Epithelial cell of proximal tubule (primary cell): ENCODE data around the gene IP6K3. TPM values are rescaled to one million over a fixed set of nuclear protein-coding genes. Genes with fewer than 3 reads are reported as not detected.

Experiments used
- DNase-seq: peaks from one replicate; pipeline ENCODE4 v3.0.0-alpha.2; 2011; ENCODE audit warnings: low read depth
- H3K4me3 ChIP-seq: 2 replicates; pipeline ENCODE4 v1.5.1; 2011; ENCODE audit warnings: low read depth, mild to moderate bottlenecking, low read length
- CTCF ChIP-seq: conservative IDR thresholded peaks from 2 replicates; pipeline ENCODE4 v1.5.1; 2012; ENCODE audit warnings: low read depth, mild to moderate bottlenecking, low read length
- total RNA-seq: library from RNA; depleted of rRNA; stranded (reverse); fragments of >200 nt; gene quantifications from 2 replicates; pipeline ENCODE4 v1.2.3, GENCODE V29; 2015

IP6K3 gene
- total RNA-seq, 1 donor from 2014 or later, result 0.40 TPM

DNA sequence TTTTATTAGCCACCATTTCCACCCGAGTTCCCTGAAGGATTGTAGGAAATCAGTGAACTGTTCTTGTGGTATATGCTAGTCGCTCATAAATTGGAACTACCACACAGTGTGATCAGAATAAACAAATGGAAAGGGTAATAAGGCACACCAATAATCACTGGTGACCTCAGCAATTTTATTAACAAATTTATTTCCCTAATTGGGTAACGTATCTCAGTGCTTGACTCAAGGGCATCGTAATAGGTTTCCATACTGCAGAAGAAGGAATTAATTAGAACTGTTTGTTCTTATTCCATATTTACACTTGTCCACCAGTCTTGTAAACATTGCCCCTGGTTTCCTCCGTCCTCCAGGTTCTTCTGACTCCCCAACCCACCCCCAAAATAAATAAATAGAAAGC, 25.2 kb downstream of the IP6K3 start:
- no peak overlapping the region for H3K4me3 ChIP-seq
- DNase-seq, result no peak
- no peak for TF ChIP-seq CTCF

GRCh38 chr6:33720998-33721397, 25.7 kb downstream of the IP6K3 start:
- TF ChIP-seq CTCF, result no peak
- DNase-seq, result no peak
- H3K4me3 ChIP-seq, result no peak overlapping the region

DNA sequence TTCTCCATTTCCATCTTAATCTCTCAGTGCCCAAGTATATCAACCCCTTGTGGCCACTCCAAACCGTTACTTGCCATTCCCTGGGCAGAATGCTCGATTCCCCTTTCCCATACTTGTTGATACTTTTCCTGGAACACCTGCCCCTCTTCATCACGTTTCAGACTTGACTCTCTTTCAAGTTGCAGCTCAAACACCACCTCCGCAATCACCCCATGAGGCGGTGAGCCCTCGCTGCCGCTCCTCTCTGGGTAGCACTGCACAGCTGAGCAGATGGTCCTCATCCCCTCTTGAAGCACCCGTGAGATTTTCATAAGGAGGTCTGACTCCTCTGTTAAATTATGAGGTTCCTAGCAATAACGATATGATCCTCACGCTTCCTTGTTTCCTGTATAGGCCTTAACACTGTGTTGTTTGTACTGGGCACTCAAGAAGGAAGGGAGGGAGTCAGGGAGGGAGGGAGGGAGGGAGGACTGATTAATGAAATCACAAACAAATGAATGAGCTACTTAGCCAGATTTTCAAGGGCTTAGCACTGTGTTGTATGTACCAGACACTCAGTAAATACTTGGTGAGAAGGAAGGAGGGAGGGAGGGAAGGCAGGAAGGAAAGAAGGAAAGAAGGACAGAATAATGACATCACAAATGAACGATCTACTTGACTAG, 27.2 kb downstream of the IP6K3 start:
- TF ChIP-seq CTCF, result no peak
- DNase-seq, result no peak
- H3K4me3 ChIP-seq, result no peak overlapping the region

- DNase-seq, result no peak
- H3K4me3 ChIP-seq, result no peak overlapping the region
- TF ChIP-seq CTCF, result no peak
These were observed 28.0 kb downstream of the IP6K3 start for GRCh38 chr6:33718713-33719112.

GRCh38 chr6:33717934-33718455, 28.7 kb downstream of the IP6K3 start:
- DNase-seq, result no peak
- no peak for TF ChIP-seq CTCF
- no peak overlapping the region for H3K4me3 ChIP-seq

GRCh38 chr6:33716890-33717632, 29.6 kb downstream of the IP6K3 start:
- TF ChIP-seq CTCF, result no peak
- no peak overlapping the region for H3K4me3 ChIP-seq
- DNase-seq, result no peak
